ENCODE measurements around the gene KLF3. TPM values are rescaled to one million over a fixed set of nuclear protein-coding genes. Genes with fewer than 3 reads are reported as not detected.

Gene KLF3
- total and polyA plus RNA-seq, 2 experiments from 2014 or later: 68.4 to 77.3 TPM

DNA sequence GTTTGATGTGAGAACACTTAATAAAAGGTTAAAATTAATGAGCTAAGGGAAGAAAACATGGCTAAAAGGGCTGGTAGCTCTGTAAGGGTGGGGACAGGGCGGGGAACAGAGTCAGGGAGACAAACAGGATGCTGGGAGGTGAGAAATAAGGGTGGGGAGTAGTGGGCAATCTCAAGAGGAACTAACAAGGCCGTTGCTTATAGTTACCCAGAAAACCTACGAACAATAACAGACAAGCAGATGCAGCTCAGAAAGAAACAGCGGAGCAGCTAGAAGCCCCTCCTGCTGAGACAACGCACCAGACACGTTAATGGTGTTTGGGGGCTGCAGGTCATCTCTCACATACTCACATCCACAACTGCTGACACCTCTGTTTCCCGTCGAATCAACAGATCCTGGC lies 9.7 kb upstream of the KLF3 start:
- Histone ChIP-seq H3K27ac (no peak overlapping the region), H3K4me2 (no peak overlapping the region), H3K9me3 (ENCODE audit: low read depth) (no peaks in the 10 kb centered on the region), H3K36me3 (replicated peaks; ENCODE audit: insufficient read depth, low read depth) (no peaks in the 10 kb centered on the region), H4K20me1 (ENCODE audit: insufficient read depth, poor library complexity, severe bottlenecking) (no peaks in the 10 kb centered on the region), H3K4me3 (no peak overlapping the region), H3K9me2 (replicated peaks; ENCODE audit: insufficient read depth) (no peaks in the 10 kb centered on the region), H2AFZ (no peak overlapping the region), H3K79me2 (no peaks in the 10 kb centered on the region), H3K4me1 (ENCODE audit: insufficient read depth) (no peaks in the 10 kb centered on the region), H3K27me3 (no peaks in the 10 kb centered on the region)
- 69% methylated on average over 8 of the region's 8 CpGs for WGBS (ENCODE audit: low lambda C conversion rate, missing lambda C conversion rate)
- DNase-seq (ENCODE audit: low spot score): no peak
- TF ChIP-seq EZH2 (IDR thresholded peaks at IDR 0.05; ENCODE audit: borderline replicate concordance) (no peak), EZH2phosphoT487 (IDR thresholded peaks at IDR 0.05; ENCODE audit: low read depth, severe bottlenecking, unreplicated experiment) (no peak), CTCF (IDR thresholded peaks at IDR 0.05; ENCODE audit: poor library complexity) (no peak)

GRCh38 chr4:38656111-38656510 lies 7.9 kb upstream of the KLF3 start:
- Histone ChIP-seq H4K20me1 (ENCODE audit: insufficient read depth, poor library complexity, severe bottlenecking) (no peaks in the 10 kb centered on the region), H3K79me2 (peaks cover 7% of the 10 kb centered on the region), H3K27ac (no peak overlapping the region), H3K9me3 (ENCODE audit: low read depth) (no peaks in the 10 kb centered on the region), H3K36me3 (replicated peaks; ENCODE audit: insufficient read depth, low read depth) (no peaks in the 10 kb centered on the region), H3K9me2 (replicated peaks; ENCODE audit: insufficient read depth) (no peaks in the 10 kb centered on the region), H3K4me3 (no peak overlapping the region), H3K4me1 (ENCODE audit: insufficient read depth) (no peaks in the 10 kb centered on the region), H3K27me3 (no peaks in the 10 kb centered on the region), H3K4me2 (no peak overlapping the region), H2AFZ (no peak overlapping the region)
- TF ChIP-seq EZH2phosphoT487 (IDR thresholded peaks at IDR 0.05; ENCODE audit: low read depth, severe bottlenecking, unreplicated experiment): no peak
- no peak for TF ChIP-seq EZH2 (IDR thresholded peaks at IDR 0.05; ENCODE audit: borderline replicate concordance)
- no peak for TF ChIP-seq CTCF (IDR thresholded peaks at IDR 0.05; ENCODE audit: poor library complexity)
- 75% methylated on average over 2 of the region's 2 CpGs for WGBS (ENCODE audit: low lambda C conversion rate, missing lambda C conversion rate)
- no peak for DNase-seq (ENCODE audit: low spot score)

GRCh38 chr4:38659346-38659745 lies 4.7 kb upstream of the KLF3 start:
- H3K9me3 ChIP-seq (ENCODE audit: low read depth): no peaks in the 10 kb centered on the region

More at GRCh38 chr4:38659346-38659745, 4.7 kb upstream of the KLF3 start:
- Histone ChIP-seq H3K4me2 (no peak overlapping the region), H3K79me2 (peaks cover 29% of the 10 kb centered on the region), H3K4me1 (ENCODE audit: insufficient read depth) (peaks cover 8% of the 10 kb centered on the region), H3K4me3 (no peak overlapping the region), H3K9me2 (replicated peaks; ENCODE audit: insufficient read depth) (no peaks in the 10 kb centered on the region), H3K36me3 (replicated peaks; ENCODE audit: insufficient read depth, low read depth) (no peaks in the 10 kb centered on the region), H2AFZ (no peak overlapping the region), H3K27me3 (no peaks in the 10 kb centered on the region), H4K20me1 (ENCODE audit: insufficient read depth, poor library complexity, severe bottlenecking) (no peaks in the 10 kb centered on the region), H3K27ac (no peak overlapping the region)
- 95% methylated on average over 3 of the region's 3 CpGs for WGBS (ENCODE audit: low lambda C conversion rate, missing lambda C conversion rate)
- DNase-seq (ENCODE audit: low spot score): no peak
- TF ChIP-seq EZH2 (IDR thresholded peaks at IDR 0.05; ENCODE audit: borderline replicate concordance): no peak
- TF ChIP-seq EZH2phosphoT487 (IDR thresholded peaks at IDR 0.05; ENCODE audit: low read depth, severe bottlenecking, unreplicated experiment): no peak
- TF ChIP-seq CTCF (IDR thresholded peaks at IDR 0.05; ENCODE audit: poor library complexity): no peak

Data from hepatocyte (in vitro differentiated cells).